ENCODE data around the gene NHS. TPM values are rescaled to one million over a fixed set of nuclear protein-coding genes. Genes with fewer than 3 reads are reported as not detected.

The NHS gene
- total RNA-seq, 1 donor from 2014 or later, result 2.5 TPM

DNA sequence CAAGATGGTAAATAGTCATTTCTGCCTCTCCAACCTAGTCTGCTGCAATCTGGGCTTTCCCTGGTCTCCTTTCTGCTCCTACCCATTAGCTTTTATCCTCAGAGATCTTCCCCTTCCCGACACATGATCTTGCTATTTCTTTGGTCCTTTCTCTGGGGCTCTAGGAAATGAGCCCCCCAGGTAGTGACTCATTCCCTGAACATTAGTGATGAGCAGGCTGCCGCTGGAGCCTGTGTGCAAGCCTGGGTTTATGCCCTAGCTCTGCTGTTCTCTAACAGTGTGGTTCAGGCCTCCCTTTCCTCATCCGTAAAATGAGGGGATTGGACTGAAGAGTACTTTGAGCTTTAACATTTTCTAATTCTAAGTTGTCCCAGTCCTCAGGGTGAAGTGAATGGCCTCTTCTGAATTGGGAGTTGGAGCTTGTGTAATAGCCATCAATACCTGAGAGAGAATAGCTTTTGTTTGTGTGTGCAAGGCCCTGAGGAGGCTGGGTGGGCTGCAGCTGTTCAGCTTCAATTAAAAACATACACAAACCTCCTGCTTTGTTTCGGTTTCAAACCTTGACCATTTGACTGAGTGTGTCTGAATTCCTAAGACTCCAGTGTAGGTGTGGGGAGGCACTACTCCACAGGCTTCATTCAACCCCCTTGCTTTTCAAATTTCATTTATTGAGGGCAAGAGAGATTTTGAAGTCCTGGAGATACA is 246.7 kb downstream of the NHS start:
- no peak for DNase-seq
- no peak for ATAC-seq
- no peaks in the 10 kb centered on the region for H3K4me1 ChIP-seq
- H3K9me3 ChIP-seq, result no peaks in the 10 kb centered on the region
- no peak overlapping the region for H3K27ac ChIP-seq
- no peak overlapping the region for H3K4me3 ChIP-seq
- intact Hi-C loops (cut with DNase I), result no loop called here
- TF ChIP-seq, protein P1, sequence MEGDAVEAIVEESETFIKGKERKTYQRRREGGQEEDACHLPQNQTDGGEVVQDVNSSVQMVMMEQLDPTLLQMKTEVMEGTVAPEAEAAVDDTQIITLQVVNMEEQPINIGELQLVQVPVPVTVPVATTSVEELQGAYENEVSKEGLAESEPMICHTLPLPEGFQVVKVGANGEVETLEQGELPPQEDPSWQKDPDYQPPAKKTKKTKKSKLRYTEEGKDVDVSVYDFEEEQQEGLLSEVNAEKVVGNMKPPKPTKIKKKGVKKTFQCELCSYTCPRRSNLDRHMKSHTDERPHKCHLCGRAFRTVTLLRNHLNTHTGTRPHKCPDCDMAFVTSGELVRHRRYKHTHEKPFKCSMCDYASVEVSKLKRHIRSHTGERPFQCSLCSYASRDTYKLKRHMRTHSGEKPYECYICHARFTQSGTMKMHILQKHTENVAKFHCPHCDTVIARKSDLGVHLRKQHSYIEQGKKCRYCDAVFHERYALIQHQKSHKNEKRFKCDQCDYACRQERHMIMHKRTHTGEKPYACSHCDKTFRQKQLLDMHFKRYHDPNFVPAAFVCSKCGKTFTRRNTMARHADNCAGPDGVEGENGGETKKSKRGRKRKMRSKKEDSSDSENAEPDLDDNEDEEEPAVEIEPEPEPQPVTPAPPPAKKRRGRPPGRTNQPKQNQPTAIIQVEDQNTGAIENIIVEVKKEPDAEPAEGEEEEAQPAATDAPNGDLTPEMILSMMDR (IDR thresholded peaks at IDR 0.05), result no peak
- H3K36me3 ChIP-seq, result no peaks in the 10 kb centered on the region
- no peaks in the 10 kb centered on the region for H3K27me3 ChIP-seq

DNA sequence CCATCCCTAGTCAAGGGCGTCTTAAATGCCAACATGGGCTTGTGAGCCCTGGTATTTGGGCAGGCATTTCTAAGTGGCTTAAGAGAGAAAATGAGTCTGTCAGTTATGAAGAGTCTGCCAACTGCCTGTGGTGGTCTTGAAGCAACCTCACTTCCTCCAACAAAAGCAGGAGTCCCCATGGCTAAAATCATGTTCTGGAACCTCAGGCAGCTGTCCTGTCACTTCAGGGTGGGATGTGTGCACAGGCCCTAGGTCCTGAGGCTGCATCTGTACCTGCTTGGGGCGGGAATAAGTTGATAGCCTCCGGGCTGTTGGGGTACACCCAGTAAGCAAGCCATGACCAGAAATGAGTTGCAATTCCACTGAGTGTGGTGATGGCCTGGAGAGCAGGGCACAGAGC is 247.3 kb downstream of the NHS start:
- H3K36me3 ChIP-seq, result no peaks in the 10 kb centered on the region
- TF ChIP-seq, protein P1 (IDR thresholded peaks at IDR 0.05), result no peak
- DNase-seq (no peak), ATAC-seq (no peak)
- intact Hi-C loops (cut with DNase I), result no loop called here
- no peak overlapping the region for H3K4me3 ChIP-seq
- H3K9me3 ChIP-seq, result no peaks in the 10 kb centered on the region
- H3K27me3 ChIP-seq, result no peaks in the 10 kb centered on the region
- H3K4me1 ChIP-seq, result no peaks in the 10 kb centered on the region
- no peak overlapping the region for H3K27ac ChIP-seq

DNA sequence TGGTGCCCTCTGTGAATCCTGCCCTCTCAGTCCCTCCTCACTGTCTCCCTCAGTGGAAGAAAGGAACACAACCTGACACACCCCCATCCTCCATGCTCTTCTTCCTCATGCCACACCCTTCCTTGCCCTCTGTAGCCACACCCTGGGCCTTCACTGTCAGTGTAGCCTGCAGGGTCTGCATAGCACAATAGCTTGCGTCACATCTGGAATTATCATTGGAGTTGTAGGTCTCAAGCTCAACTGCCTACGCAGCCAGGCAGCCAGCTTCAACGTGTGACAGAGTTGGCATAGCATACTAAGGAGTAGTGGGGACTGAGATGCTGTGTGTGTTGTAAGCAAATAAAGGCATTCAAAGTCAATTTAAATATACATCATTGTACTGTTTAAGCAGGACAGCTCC is 248.8 kb downstream of the NHS start:
- no peaks in the 10 kb centered on the region for H3K36me3 ChIP-seq
- no peaks in the 10 kb centered on the region for H3K9me3 ChIP-seq
- H3K27ac ChIP-seq, result no peak overlapping the region
- H3K27me3 ChIP-seq, result no peaks in the 10 kb centered on the region
- intact Hi-C loops (cut with DNase I), result no loop called here
- DNase-seq (no peak), ATAC-seq (no peak)
- TF ChIP-seq, protein P1 (IDR thresholded peaks at IDR 0.05), result no peak
- no peak overlapping the region for H3K4me3 ChIP-seq
- no peaks in the 10 kb centered on the region for H3K4me1 ChIP-seq

DNA sequence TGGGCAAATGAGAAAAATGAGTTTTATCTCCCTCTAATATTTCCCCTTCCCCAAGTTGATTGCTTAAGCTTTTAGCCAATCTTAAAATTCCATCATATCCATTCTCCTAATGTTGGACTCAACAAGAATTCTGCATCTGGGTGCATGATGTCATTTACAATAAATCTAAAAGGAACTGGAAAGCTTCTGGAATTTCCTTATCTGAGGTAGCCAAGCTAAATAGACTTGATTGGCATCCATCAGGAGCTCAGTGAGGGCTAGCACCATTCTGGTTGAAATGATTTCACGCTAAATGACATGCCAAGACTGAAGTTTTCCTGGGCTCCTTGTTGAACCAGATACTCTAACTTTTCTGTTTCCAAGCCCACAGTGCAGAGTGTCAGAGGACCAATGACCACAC is 252.0 kb downstream of the NHS start:
- H3K9me3 ChIP-seq, result no peaks in the 10 kb centered on the region
- intact Hi-C loops (cut with DNase I), result no loop called here
- no peak overlapping the region for H3K4me3 ChIP-seq
- H3K4me1 ChIP-seq, result no peaks in the 10 kb centered on the region
- no peak for DNase-seq
- TF ChIP-seq, protein P1 (IDR thresholded peaks at IDR 0.05), result no peak
- H3K27me3 ChIP-seq, result no peaks in the 10 kb centered on the region
- ATAC-seq, result no peak
- no peak overlapping the region for H3K27ac ChIP-seq
- H3K36me3 ChIP-seq, result no peaks in the 10 kb centered on the region

DNA sequence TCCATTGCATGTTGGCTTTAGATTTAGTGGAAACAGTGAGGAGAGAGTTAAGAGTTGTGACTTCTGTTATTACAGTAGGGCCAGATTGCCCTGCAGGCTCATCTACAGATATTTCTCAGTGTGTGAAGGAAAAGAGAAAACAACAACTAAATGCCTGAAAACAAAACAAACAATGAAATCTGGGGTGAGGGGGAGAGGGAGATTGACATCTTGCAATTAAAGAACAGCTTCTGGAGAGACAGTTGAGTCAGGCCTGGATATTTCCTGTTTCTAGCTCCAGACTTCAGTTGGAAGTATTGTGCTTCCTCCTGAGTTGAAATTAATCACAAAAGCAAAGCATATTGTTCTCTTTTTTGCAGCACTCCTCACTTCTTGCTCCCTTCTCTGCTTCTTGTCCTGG is 254.0 kb downstream of the NHS start:
- Histone ChIP-seq H3K27me3 (no peaks in the 10 kb centered on the region), H3K27ac (no peak overlapping the region), H3K36me3 (no peaks in the 10 kb centered on the region), H3K4me1 (no peaks in the 10 kb centered on the region), H3K9me3 (no peaks in the 10 kb centered on the region), H3K4me3 (no peak overlapping the region)
- ATAC-seq, result no peak
- no peak for DNase-seq
- TF ChIP-seq, protein P1 (IDR thresholded peaks at IDR 0.05), result no peak
- intact Hi-C loops (cut with DNase I), result no loop called here

DNA sequence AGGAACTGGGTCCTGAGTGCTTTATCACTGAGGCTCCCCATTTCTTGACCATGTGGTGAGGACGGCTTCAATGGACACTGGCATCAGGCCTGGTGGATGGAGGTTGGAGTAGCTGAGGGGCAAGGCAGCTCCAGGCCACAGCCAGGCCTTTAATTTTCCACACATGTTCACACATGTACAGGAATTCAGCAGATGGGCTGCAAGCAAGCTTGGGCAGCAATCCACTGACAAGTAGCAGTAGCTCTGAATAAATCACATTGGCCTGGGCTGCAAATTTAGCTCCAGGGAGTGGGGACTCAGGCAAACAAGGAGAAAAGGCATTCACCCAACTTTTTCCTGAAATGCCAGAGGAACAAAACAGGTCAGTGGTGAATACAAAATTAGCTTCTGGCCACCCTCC is 254.5 kb downstream of the NHS start:
- ATAC-seq (no peak), DNase-seq (no peak)
- H3K4me1 ChIP-seq, result no peaks in the 10 kb centered on the region

More for the DNA sequence above, 254.5 kb downstream of the NHS start:
- Histone ChIP-seq H3K4me3 (no peak overlapping the region), H3K27me3 (no peaks in the 10 kb centered on the region), H3K9me3 (no peaks in the 10 kb centered on the region), H3K36me3 (no peaks in the 10 kb centered on the region), H3K27ac (no peak overlapping the region)
- intact Hi-C loops (cut with DNase I), result no loop called here
- TF ChIP-seq, protein P1 (IDR thresholded peaks at IDR 0.05), result no peak

All from upper lobe of right lung (tissue), 1 donor.